CD1c-positive myeloid dendritic cell (primary cell): ENCODE data around the gene JAG1.
"Not testable (repeated sequence)": the region's sequence is repeated elsewhere in the genome, so short reads cannot be mapped to it uniquely, and the experiment has no call there.

ENCODE experiments used
- DNase-seq: peaks from one replicate; pipeline ENCODE4 v3.0.0-alpha.2; 2016; ENCODE audit errors: extremely low spot score

The JAG1 gene

DNA sequence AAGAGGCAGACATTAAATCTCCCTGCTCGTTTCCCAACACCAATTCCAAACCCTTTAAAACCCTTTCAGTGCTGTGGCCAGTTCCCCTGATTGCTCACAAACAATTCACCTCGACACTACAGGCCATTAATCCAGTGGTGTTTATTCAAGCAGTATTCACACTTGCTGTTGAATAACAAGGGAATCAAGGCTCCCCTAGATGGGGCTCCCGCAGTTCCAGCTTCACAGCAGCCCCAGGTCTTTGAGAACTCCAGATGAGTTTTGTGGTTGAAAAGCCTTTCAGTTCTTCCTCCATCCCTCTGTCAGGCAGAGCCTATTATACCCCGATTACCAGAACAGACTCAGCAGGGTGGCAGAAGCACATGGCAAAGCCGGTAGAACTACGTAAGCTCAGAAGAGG is 36.2 kb downstream of the JAG1 start:
- DNase-seq, result no peak

GRCh38 chr20:10637031-10637559 is 36.7 kb downstream of the JAG1 start:
- no peak for DNase-seq

DNA sequence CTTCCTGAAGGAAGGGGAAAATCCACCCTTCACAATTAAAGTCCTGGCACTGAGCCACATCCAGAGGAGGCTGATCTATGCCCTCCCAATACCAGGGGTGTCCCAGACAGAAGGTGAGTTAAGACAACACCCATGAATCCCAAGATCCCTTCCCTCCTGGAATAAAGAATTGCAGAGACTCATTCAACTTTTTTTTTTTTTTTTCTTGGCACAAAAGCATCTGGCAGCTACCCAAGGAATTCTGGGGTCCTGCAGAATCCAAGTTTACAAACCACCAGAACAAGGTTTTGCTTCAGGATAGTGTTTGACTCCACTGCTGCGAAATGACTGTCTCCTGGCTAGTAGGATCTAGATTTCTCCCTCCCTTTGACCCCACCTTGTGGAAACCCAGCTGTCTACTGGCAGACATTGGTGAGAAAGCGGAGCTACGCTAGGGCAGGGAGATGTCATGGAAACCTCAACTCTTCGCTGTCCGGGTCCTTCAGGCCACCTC is 37.4 kb downstream of the JAG1 start:
- DNase-seq, result no peak

DNA sequence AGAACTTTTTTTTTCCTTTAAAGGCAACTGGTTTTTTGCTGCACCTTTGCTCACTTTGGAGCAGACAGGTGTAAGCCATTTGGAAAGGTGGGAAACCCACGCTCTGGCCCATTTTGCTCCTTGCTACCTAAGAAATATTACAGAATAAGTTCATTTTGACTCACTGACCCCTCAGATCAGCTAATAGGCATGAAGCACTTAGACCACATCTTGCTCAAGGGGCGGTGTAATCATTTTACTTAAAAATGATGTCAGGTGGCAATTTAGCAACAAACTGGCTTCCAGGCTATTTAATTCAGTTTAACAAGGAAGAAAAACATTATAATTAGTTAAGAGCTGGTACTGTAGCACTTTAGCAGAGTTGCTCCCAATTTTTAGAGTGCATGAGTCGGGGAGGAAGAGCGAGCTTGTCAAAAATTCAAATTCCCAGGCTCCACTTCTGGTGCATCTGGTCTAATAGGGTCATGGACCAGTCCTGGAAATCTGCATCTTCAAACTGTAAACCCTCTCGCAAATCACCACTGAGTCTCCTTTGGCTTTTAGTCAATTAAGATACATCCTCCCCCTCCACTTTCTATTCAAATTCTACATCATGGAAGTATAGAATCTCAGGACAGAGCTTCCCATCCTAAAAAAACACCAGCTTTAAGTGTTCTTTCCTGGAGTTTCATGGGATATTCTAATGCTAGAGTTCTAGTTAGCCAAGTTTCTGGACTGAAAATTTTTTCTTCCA is 38.2 kb downstream of the JAG1 start:
- DNase-seq, result no peak

GRCh38 chr20:10634683-10635411 is 39.0 kb downstream of the JAG1 start:
- no peak for DNase-seq

- no peak for DNase-seq
Measured at GRCh38 chr20:10634211-10634610, 39.6 kb downstream of the JAG1 start.

- no peak for DNase-seq
Measured at GRCh38 chr20:10633718-10634117, 40.1 kb downstream of the JAG1 start.

DNA sequence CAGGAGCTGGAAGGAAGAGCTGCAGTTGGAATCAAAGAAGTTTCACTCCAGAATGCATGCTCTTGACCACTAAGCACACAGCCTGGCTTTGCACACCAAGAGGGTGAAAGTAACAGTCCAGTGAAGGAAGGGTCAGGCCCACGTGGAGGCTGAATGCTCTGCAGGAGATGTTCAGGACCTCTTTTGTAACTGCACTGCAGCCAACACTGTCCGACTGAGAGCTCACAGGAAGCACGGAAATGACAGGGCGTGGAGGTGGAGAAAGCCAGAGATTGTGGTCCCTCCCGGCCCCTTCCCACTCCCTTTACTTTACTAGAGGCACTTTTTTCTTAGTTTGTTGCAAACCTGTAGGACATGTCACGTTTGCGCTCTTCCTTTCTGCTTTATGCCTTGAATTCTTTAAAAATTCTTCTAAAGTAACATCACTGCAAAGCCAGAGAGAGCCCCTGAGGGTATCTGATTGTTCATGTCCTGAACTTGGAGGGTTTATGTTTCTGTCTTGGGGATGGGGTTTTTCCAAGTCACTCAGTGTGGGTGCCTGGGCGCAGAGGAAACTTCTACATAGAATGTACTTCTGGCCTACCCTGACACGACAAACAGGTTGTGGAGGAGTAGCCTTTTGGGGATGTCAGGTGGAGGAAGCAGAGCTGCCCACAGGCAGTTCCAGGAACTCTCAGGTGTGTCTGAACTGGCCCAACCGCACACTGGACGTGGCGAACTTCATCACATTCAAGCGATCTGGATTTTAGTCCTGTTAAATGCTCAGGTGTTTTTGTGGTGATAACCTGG is 40.9 kb downstream of the JAG1 start:
- DNase-seq, result no peak

- DNase-seq, result peak; percentile 10
Measured at GRCh38 chr20:10631126-10631525, 42.7 kb downstream of the JAG1 start.

DNA sequence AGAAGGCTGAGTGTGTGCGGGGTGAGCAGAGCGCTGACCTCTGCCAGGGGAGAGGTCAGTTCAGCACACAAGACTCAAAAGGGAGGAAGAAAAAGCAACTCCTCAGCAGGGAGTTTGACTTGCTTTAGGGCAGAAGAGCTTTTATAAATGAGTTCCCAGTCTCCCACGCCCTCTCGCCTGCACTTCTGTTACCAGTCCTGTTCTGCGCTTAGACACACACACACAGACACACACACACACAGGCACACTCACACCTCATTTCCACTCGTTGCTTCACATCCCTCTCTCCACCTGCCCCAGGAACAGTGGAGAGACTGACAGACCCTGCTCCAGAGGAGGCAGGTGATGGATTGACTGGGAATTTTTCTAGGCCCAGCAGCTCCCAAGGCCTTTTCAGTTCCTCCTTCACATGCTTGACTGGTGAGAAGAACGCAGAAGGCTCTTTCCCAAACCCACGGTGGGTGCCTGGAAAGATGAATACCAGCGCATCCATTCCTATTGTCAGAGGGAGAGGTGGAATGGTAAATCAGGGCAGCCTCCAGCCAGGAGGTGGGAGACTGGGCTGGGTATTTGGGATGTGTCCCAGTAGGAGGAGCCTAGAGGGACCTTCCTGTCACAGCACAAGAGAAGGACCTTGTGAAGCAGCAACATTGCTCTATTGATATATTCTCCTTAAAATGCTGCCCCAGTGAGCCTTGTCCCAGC is 43.7 kb downstream of the JAG1 start:
- no peak for DNase-seq

- peak; percentile 1 for DNase-seq
Measured at GRCh38 chr20:10626896-10627295, 46.9 kb downstream of the JAG1 start.

DNA sequence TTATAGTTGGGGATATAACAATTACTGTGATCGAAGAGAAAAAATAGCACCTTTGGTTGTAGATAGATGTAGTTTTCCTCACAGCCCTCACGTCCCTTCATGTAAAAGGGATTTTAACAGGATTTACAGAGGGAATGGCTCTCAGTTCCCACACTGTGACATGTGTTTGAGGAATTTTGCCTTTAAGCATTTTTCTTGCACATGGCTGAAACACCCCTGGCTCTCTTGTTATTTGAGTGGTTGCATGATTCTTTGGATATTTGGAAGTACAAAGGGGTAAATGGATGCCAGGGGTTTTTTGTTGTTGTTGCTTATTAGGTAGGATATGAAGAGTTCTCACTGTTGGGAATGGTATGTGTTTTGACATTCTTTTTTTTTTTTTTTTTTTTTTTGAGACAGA is 48.2 kb downstream of the JAG1 start:
- no peak for DNase-seq

DNA sequence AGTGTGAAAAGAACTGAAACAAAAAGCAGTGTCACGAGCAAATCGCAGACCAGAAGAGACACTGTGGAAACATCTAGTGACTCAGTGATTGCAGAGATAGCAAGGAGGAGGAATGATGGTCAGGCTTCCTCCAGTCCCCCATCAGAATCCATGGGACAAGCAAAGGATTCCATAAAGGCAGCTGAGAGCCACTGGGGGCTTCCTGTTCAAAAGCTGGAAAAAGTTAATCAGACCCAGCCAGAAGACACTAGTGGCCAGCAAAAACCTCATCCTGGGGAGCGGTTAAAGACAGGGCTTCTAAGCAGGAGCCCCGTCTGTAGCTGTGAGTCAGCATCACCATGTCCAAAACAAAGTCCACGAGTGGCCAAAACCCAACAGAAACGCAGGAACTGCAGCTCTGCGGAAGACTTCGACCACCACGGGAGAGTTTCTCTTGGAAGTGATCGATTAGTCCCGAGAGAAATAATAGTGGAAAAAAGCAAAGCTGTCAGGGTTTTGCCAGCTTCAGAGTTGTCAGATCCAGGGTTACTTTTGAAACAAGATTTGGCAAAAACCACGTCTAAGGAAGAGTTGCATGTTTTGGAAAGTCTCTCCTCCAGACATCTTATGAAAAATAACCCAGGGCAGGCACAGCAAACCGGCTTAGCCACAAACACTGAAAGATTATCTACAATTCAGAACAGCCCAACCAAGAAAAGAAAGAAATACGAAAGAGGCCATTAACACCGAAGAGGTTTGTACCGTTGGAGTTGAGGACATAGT is 51.0 kb downstream of the JAG1 start:
- no peak for DNase-seq

- no peak for DNase-seq
Measured at GRCh38 chr20:10621149-10621548, 52.6 kb downstream of the JAG1 start.

DNA sequence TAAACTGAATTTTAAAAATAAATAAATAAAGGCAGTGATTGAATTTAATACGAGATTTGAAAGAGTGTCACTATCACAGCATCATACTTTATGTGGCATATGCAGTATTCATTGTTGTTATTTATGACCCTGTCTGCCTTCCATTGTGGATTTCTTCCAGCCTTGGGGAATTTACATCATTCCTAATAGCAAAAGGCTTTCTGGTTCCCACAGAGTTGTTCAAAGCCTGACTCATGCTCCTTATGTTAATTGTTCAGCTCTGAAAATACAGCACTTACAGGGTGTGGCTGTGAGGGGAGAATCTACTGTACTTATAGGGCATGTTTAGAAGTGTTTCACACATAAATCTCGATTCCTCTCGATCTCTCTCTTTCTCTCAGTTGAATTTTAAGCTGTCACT is 54.4 kb downstream of the JAG1 start:
- DNase-seq, result no peak

DNA sequence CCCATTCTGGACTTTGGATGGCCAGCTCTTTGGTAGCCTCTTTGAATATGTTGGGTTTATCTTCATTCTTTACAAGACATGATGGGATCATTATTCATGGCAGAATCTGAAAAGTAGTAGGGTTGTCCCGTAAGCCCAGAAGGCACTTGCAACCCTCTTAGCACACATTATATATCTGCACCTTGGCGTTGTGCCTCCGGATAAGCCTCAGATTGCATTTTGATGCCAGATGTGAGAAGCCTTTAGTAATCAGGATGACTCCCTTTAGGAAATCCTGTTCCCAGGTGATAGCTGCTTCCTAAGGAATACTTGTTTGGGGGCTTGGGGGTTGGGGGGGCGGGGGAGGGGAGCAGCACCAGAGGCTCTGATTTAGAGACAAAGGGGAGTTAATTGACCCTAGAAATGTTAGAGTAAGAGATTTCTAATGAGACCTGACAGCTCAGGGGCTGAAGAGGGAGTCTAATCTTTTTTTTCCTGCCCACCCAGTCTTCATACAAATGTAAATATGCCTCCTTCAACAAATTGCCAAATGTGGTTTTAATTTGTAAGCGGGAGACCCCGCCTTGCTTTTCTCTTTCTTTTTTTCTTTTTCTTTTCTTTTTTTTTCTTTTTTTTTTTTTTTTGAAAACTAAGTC is 55.1 kb downstream of the JAG1 start:
- DNase-seq, result no peak

GRCh38 chr20:10617549-10618133 is 56.2 kb downstream of the JAG1 start:
- DNase-seq, result not testable (repeated sequence)

- no peak for DNase-seq
Measured at GRCh38 chr20:10616212-10616611, 57.6 kb downstream of the JAG1 start.

GRCh38 chr20:10613911-10614310 is 59.9 kb downstream of the JAG1 start:
- no peak for DNase-seq

- not testable (repeated sequence) for DNase-seq
Measured at GRCh38 chr20:10613426-10613825, 60.4 kb downstream of the JAG1 start.
